Measurements from ENCODE around the gene POU6F2. TPM values are rescaled to one million over a fixed set of nuclear protein-coding genes. Genes with fewer than 3 reads are reported as not detected.
A peak's percentile ranks its signal among the peaks of the same experiment; 100 is the strongest.
"Not testable (repeated sequence)": the region's sequence is repeated elsewhere in the genome, so short reads cannot be mapped to it uniquely, and the experiment has no call there.

POU6F2 gene
- total RNA-seq, 1 experiment from 2014 or later, result 2.9 TPM

DNA sequence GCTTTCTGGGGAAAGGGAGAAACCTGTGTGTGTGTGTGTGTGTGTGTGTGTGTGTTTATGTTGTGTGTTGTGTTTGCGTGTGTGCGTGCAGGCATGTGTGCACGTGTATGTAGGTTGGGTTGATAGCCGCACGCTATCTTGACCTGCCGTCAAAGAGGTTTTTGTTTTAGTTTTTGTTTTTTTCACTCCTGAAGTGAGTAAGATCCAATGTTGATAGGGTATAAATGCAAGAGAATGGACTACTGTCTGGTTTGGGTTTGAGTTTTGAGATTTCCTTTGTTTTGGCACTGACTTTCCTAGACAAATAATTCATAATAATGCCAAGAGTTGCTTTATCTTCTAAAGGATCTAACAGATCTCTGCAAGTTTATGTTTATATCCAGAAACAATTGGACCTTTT is 27.8 kb downstream of the POU6F2 start:
- Mint-ChIP-seq H3K27ac (peak overlapping the region; percentile 4; the same call in 1 of the 2 replicates), H3K4me3 (no peak overlapping the region), H3K4me1 (peaks cover 6% of the 10 kb centered on the region), H3K27me3 (ENCODE audit: low read depth) (no peaks in the 10 kb centered on the region), H3K9me3 (no peaks in the 10 kb centered on the region), H3K36me3 (no peaks in the 10 kb centered on the region)
- ChIA-PET CTCF (no interaction called here), POLR2A (no interaction called here)
- ATAC-seq (no peak), DNase-seq (ENCODE audit: low spot score) (no peak)
- TF ChIP-seq GRHL2 (CRISPR knock-in tag; IDR thresholded peaks at IDR 0.05; ENCODE audit: insufficient replicate concordance, severe bottlenecking), result no peak
- no peak for TF ChIP-seq AR (CRISPR knock-in tag; IDR thresholded peaks at IDR 0.05)
- TF ChIP-seq, protein P1, sequence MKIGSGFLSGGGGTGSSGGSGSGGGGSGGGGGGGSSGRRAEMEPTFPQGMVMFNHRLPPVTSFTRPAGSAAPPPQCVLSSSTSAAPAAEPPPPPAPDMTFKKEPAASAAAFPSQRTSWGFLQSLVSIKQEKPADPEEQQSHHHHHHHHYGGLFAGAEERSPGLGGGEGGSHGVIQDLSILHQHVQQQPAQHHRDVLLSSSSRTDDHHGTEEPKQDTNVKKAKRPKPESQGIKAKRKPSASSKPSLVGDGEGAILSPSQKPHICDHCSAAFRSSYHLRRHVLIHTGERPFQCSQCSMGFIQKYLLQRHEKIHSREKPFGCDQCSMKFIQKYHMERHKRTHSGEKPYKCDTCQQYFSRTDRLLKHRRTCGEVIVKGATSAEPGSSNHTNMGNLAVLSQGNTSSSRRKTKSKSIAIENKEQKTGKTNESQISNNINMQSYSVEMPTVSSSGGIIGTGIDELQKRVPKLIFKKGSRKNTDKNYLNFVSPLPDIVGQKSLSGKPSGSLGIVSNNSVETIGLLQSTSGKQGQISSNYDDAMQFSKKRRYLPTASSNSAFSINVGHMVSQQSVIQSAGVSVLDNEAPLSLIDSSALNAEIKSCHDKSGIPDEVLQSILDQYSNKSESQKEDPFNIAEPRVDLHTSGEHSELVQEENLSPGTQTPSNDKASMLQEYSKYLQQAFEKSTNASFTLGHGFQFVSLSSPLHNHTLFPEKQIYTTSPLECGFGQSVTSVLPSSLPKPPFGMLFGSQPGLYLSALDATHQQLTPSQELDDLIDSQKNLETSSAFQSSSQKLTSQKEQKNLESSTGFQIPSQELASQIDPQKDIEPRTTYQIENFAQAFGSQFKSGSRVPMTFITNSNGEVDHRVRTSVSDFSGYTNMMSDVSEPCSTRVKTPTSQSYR (CRISPR knock-in tag; IDR thresholded peaks at IDR 0.05), result no peak
- TF ChIP-seq E2F4 (CRISPR knock-in tag; IDR thresholded peaks at IDR 0.05; ENCODE audit: borderline replicate concordance, low read depth), result no peak
- TF ChIP-seq, protein P2, sequence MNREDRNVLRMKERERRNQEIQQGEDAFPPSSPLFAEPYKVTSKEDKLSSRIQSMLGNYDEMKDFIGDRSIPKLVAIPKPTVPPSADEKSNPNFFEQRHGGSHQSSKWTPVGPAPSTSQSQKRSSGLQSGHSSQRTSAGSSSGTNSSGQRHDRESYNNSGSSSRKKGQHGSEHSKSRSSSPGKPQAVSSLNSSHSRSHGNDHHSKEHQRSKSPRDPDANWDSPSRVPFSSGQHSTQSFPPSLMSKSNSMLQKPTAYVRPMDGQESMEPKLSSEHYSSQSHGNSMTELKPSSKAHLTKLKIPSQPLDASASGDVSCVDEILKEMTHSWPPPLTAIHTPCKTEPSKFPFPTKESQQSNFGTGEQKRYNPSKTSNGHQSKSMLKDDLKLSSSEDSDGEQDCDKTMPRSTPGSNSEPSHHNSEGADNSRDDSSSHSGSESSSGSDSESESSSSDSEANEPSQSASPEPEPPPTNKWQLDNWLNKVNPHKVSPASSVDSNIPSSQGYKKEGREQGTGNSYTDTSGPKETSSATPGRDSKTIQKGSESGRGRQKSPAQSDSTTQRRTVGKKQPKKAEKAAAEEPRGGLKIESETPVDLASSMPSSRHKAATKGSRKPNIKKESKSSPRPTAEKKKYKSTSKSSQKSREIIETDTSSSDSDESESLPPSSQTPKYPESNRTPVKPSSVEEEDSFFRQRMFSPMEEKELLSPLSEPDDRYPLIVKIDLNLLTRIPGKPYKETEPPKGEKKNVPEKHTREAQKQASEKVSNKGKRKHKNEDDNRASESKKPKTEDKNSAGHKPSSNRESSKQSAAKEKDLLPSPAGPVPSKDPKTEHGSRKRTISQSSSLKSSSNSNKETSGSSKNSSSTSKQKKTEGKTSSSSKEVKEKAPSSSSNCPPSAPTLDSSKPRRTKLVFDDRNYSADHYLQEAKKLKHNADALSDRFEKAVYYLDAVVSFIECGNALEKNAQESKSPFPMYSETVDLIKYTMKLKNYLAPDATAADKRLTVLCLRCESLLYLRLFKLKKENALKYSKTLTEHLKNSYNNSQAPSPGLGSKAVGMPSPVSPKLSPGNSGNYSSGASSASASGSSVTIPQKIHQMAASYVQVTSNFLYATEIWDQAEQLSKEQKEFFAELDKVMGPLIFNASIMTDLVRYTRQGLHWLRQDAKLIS (CRISPR knock-in tag; IDR thresholded peaks at IDR 0.05; ENCODE audit: borderline replicate concordance), result no peak
- TF ChIP-seq, protein P3, sequence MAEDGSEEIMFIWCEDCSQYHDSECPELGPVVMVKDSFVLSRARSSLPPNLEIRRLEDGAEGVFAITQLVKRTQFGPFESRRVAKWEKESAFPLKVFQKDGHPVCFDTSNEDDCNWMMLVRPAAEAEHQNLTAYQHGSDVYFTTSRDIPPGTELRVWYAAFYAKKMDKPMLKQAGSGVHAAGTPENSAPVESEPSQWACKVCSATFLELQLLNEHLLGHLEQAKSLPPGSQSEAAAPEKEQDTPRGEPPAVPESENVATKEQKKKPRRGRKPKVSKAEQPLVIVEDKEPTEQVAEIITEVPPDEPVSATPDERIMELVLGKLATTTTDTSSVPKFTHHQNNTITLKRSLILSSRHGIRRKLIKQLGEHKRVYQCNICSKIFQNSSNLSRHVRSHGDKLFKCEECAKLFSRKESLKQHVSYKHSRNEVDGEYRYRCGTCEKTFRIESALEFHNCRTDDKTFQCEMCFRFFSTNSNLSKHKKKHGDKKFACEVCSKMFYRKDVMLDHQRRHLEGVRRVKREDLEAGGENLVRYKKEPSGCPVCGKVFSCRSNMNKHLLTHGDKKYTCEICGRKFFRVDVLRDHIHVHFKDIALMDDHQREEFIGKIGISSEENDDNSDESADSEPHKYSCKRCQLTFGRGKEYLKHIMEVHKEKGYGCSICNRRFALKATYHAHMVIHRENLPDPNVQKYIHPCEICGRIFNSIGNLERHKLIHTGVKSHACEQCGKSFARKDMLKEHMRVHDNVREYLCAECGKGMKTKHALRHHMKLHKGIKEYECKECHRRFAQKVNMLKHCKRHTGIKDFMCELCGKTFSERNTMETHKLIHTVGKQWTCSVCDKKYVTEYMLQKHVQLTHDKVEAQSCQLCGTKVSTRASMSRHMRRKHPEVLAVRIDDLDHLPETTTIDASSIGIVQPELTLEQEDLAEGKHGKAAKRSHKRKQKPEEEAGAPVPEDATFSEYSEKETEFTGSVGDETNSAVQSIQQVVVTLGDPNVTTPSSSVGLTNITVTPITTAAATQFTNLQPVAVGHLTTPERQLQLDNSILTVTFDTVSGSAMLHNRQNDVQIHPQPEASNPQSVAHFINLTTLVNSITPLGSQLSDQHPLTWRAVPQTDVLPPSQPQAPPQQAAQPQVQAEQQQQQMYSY (CRISPR knock-in tag; IDR thresholded peaks at IDR 0.05), result no peak
- TF ChIP-seq SP1 (CRISPR knock-in tag; conservative IDR thresholded peaks at IDR 0.05), result no peak
- TF ChIP-seq MXD4 (CRISPR knock-in tag; IDR thresholded peaks at IDR 0.05; ENCODE audit: borderline replicate concordance), result no peak
- TF ChIP-seq NFATC4 (CRISPR knock-in tag; IDR thresholded peaks at IDR 0.05), result no peak
- no peak for TF ChIP-seq NR2C2 (CRISPR knock-in tag; IDR thresholded peaks at IDR 0.05)
- TF ChIP-seq, protein P4, sequence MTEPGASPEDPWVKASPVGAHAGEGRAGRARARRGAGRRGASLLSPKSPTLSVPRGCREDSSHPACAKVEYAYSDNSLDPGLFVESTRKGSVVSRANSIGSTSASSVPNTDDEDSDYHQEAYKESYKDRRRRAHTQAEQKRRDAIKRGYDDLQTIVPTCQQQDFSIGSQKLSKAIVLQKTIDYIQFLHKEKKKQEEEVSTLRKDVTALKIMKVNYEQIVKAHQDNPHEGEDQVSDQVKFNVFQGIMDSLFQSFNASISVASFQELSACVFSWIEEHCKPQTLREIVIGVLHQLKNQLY (CRISPR knock-in tag; IDR thresholded peaks at IDR 0.05), result no peak
- TF ChIP-seq E2F1 (CRISPR knock-in tag; IDR thresholded peaks at IDR 0.05), result no peak
- no peak for TF ChIP-seq ZNF121 (CRISPR knock-in tag; IDR thresholded peaks at IDR 0.05)

GRCh38 chr7:39013049-39013939 is 35.6 kb downstream of the POU6F2 start:
- Mint-ChIP-seq H3K4me1 (peaks cover 27% of the 10 kb centered on the region), H3K4me3 (peak overlapping the region; percentile 80), H3K27ac (peak overlapping the region; percentile 89)
- POLR2A ChIA-PET; H3K36me3 Mint-ChIP-seq; CTCF ChIA-PET; DNase-seq (ENCODE audit: low spot score); ATAC-seq; H3K9me3 Mint-ChIP-seq; H3K27me3 Mint-ChIP-seq (ENCODE audit: low read depth): not testable (repeated sequence)
